Lower leg skin (tissue), 3 donors: ENCODE measurements around the gene ZNF512.

Experiments
- POLR2A ChIP-seq, 2 donors: fragments of 450-650 bp; IDR thresholded peaks; one replicate each; pipeline ENCODE4 v1.6.1; 2016 to 2017; ENCODE audit warnings: antibody characterized with exemption in 2 of 2, mild to moderate bottlenecking in 1 of 2, moderate library complexity in 1 of 2
- TF ChIP-seq, protein P1 (sequence below), 3 donors: fragments of 450-650 bp; IDR thresholded peaks; one replicate each; pipeline ENCODE4 v1.5.1; 2016; ENCODE audit warnings: antibody characterized with exemption in 3 of 3, mild to moderate bottlenecking in 3 of 3, moderate library complexity in 2 of 3

DNA sequence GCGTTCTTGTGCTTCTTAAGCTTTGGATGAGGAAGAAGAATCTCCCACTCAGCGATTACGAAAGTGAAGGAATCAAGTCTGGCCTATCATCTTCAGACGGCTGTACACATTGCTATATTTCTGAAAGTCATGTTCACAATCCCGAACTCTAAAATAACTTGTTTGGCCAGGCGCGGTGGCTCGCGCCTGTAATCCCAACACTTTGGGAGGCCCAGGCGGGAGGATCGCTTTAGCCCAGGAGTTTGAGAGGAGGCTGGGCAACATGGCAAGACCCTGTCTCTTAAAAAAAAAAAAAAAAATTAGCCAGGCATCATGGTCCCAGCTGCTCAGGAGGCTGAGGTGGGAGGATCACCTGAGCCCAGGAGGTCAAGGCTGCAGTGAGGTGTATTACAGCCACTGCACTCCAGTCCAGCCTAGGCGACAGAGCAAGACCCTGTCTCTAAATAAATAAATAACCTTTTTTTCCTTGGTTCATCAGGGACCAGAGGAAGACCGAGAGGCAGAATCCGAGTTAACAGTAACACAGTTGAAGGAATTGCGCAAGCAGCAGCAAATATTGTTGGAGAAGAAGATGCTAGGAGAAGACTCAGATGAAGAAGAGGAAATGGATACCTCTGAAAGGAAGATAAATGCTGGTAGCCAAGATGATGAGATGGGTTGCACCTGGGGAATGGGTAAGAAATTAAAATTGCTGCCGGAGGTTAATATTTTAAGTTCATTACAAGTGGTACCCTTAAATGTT lies 82.0 kb downstream of the ZNF512 start:
- no peak for TF ChIP-seq POLR2A (IDR thresholded peaks at IDR 0.05)
- TF ChIP-seq, protein P1, sequence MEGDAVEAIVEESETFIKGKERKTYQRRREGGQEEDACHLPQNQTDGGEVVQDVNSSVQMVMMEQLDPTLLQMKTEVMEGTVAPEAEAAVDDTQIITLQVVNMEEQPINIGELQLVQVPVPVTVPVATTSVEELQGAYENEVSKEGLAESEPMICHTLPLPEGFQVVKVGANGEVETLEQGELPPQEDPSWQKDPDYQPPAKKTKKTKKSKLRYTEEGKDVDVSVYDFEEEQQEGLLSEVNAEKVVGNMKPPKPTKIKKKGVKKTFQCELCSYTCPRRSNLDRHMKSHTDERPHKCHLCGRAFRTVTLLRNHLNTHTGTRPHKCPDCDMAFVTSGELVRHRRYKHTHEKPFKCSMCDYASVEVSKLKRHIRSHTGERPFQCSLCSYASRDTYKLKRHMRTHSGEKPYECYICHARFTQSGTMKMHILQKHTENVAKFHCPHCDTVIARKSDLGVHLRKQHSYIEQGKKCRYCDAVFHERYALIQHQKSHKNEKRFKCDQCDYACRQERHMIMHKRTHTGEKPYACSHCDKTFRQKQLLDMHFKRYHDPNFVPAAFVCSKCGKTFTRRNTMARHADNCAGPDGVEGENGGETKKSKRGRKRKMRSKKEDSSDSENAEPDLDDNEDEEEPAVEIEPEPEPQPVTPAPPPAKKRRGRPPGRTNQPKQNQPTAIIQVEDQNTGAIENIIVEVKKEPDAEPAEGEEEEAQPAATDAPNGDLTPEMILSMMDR (IDR thresholded peaks at IDR 0.05), result no peak
